PC-3 (cell line): ENCODE results near the gene LAMA5.

Experiments used
- CTCF ChIP-seq: fragments of 300-600 bp; sonication (generic); conservative IDR thresholded peaks from 2 replicates; pipeline ENCODE4 v1.5.1; 2017; ENCODE audit warnings: antibody characterized with exemption, low read depth, mild to moderate bottlenecking, low read length
- EZH2 ChIP-seq: fragments of 300-600 bp; sonication (generic); IDR thresholded peaks from one replicate; pipeline ENCODE4 v1.6.1; 2017; ENCODE audit warnings: antibody characterized with exemption, mild to moderate bottlenecking, low read length; ENCODE audit not compliant: unreplicated experiment
- EZH2phosphoT487 ChIP-seq: fragments of 300-600 bp; sonication (generic); IDR thresholded peaks from 2 replicates; pipeline ENCODE4 v1.6.1; 2018; ENCODE audit warnings: mild to moderate bottlenecking, antibody characterized with exemption, low read length, borderline replicate concordance

GRCh38 chr20:62285722-62286121, 81.4 kb downstream of the LAMA5 start:
- TF ChIP-seq EZH2 (no peak), CTCF (no peak), EZH2phosphoT487 (no peak)
